CD4-positive, alpha-beta T cell (primary cell): ENCODE data around the gene RASA3. TPM values are rescaled to one million over a fixed set of nuclear protein-coding genes. Genes with fewer than 3 reads are reported as not detected.

Experiments
- ATAC-seq: fragments of 200-7000 bp; cut with Tn5 transposase; one replicate; pipeline ENCODE4 v1.10.0; 2022; ENCODE audit warnings: mild to moderate bottlenecking; ENCODE audit not compliant: poor library complexity
- CTCF ChIA-PET: fragments of 350-600 bp; sonication (Branson Sonifier 250); formaldehyde crosslinking; loops from one replicate; lab custom pipeline; 2021; ENCODE audit warnings: antibody characterized with exemption, inconsistent platforms; lab: Charles Lee
- POLR2A ChIA-PET: fragments of 350-600 bp; sonication (Branson Sonifier 250); formaldehyde crosslinking; loops from one replicate; lab custom pipeline; 2021; ENCODE audit warnings: antibody characterized with exemption, inconsistent platforms; lab: Charles Lee
- DNase-seq, 14 experiments: peaks; one replicate each; pipeline ENCODE4 v3.0.0-alpha.2; 2013 to 2020; ENCODE audit warnings: mixed read lengths in 2 of 14
- H3K27ac ChIP-seq, 2 donors: one replicate each; pipeline versions ENCODE4 v1.5.1 to v1.7.0; 2013; ENCODE audit warnings: low read length in 2 of 2, low read depth in 1 of 2, mild to moderate bottlenecking in 1 of 2
- H3K27me3 ChIP-seq, 2 experiments: 1 replicate in 1 of 2; 2 replicates in 1 of 2; pipeline versions ENCODE4 v1.6.1 to v1.7.0; 2013; ENCODE audit warnings: low read length in 2 of 2, control low read depth in 1 of 2, mild to moderate bottlenecking in 1 of 2, moderate library complexity in 1 of 2; ENCODE audit not compliant: insufficient read depth in 2 of 2, control insufficient read depth in 1 of 2
- H3K36me3 ChIP-seq: one replicate; pipeline ENCODE4 v1.6.1; 2013; ENCODE audit warnings: low read length, control low read depth; ENCODE audit not compliant: insufficient read depth
- H3K4me1 ChIP-seq: one replicate; pipeline ENCODE4 v1.6.1; 2013; ENCODE audit warnings: low read length, control low read depth; ENCODE audit not compliant: insufficient read depth
- H3K4me3 ChIP-seq: one replicate; pipeline ENCODE4 v1.5.1; 2013; ENCODE audit warnings: mild to moderate bottlenecking, low read length, moderate library complexity
- H3K9me3 ChIP-seq, 2 experiments: 1 replicate in 1 of 2; 2 replicates in 1 of 2; pipeline versions ENCODE4 v1.6.1 to v1.7.0; 2013; ENCODE audit warnings: low read length in 2 of 2, mild to moderate bottlenecking in 2 of 2, control low read depth in 1 of 2, moderate library complexity in 1 of 2; ENCODE audit not compliant: control insufficient read depth in 1 of 2, insufficient read depth in 1 of 2
- H3K27ac Mint-ChIP-seq: one replicate; pipeline ENCODE4 v1.8.0; 2020; ENCODE audit warnings: mixed read lengths
- H3K27me3 Mint-ChIP-seq: one replicate; pipeline ENCODE4 v1.8.0; 2021; ENCODE audit warnings: mixed read lengths
- H3K36me3 Mint-ChIP-seq: one replicate; pipeline ENCODE4 v1.8.0; 2021; ENCODE audit warnings: low read depth, mixed read lengths
- H3K4me1 Mint-ChIP-seq: one replicate; pipeline ENCODE4 v1.8.0; 2021; ENCODE audit warnings: low read depth, mixed read lengths
- H3K4me3 Mint-ChIP-seq: one replicate; pipeline ENCODE4 v1.8.0; 2020; ENCODE audit warnings: mild to moderate bottlenecking, mixed read lengths
- H3K9me3 Mint-ChIP-seq: one replicate; pipeline ENCODE4 v1.8.0; 2020; ENCODE audit warnings: mixed read lengths
- intact Hi-C, 2 experiments: fragments of 100-400 bp; cut with DNase I in 1 of 2; cut with micrococcal nuclease in 1 of 2; formaldehyde crosslinking; loops; one replicate each; pipeline versions ENCODE4 v1.15.1 to v1.9.0; 2023 to 2025; cut with DNase I, micrococcal nuclease
- total RNA-seq, 174 experiments: library from RNA in 2 of 174; stranded (reverse) in 2 of 174; gene quantifications; one replicate each; pipeline ENCODE4 v1.2.3 and lab custom pipeline; 2021 to 2026
- TF ChIP-seq, protein P1 (sequence below): fragments of 200-600 bp; IDR thresholded peaks from one replicate; pipeline ENCODE4 v1.8.0; 2022; ENCODE audit warnings: antibody characterized with exemption, mild to moderate bottlenecking

Gene RASA3
- total RNA-seq, 2 experiments from 2014 or later, result 181 to 184 TPM

DNA sequence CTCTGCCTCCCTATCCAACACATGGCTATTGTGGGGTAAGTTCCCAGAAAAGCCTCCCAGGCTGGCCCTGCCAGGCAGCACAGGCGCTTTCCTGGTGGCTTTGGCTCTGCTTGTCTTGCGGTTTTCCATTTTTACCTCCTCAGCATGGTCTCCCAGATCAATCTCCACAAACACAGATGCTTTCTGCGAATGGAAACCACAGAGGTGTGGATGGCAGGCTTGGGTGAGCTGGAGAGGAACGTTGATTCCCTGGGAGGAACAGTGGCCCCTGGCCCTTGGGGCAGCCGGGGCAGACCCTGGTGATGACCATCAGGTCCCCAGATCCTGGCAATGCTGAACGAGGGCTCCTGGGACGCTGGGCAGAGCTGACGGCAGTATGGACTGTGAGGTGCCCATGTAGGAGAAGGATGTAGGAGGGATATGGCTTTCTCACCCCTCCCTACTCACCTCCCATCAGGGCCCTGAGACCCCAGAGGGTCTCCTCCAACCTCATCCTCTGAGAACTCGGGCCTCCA lies 165.2 kb downstream of the RASA3 start:
- H3K27ac Mint-ChIP-seq, result no peak overlapping the region
- H3K36me3 ChIP-seq, result peaks cover 19% of the 10 kb centered on the region
- ATAC-seq (no peak), DNase-seq (no peak)
- H3K4me1 ChIP-seq, result no peaks in the 10 kb centered on the region
- no peak overlapping the region for H3K4me3 Mint-ChIP-seq
- no peaks in the 10 kb centered on the region for H3K9me3 ChIP-seq
- ChIA-PET POLR2A (interaction anchor here (1.4 kb wide), 1 partner anchor 143 kb away, joined by 3 read pairs; no protein-coding TSS in a partner anchor), CTCF (no interaction called here)
- no peaks in the 10 kb centered on the region for H3K27me3 Mint-ChIP-seq
- H3K4me1 Mint-ChIP-seq, result no peaks in the 10 kb centered on the region
- H3K36me3 Mint-ChIP-seq, result peaks cover 17% of the 10 kb centered on the region
- TF ChIP-seq, protein P1, sequence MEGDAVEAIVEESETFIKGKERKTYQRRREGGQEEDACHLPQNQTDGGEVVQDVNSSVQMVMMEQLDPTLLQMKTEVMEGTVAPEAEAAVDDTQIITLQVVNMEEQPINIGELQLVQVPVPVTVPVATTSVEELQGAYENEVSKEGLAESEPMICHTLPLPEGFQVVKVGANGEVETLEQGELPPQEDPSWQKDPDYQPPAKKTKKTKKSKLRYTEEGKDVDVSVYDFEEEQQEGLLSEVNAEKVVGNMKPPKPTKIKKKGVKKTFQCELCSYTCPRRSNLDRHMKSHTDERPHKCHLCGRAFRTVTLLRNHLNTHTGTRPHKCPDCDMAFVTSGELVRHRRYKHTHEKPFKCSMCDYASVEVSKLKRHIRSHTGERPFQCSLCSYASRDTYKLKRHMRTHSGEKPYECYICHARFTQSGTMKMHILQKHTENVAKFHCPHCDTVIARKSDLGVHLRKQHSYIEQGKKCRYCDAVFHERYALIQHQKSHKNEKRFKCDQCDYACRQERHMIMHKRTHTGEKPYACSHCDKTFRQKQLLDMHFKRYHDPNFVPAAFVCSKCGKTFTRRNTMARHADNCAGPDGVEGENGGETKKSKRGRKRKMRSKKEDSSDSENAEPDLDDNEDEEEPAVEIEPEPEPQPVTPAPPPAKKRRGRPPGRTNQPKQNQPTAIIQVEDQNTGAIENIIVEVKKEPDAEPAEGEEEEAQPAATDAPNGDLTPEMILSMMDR, result no peak
- no peaks in the 10 kb centered on the region for H3K9me3 Mint-ChIP-seq
- no peaks in the 10 kb centered on the region for H3K27me3 ChIP-seq
- no peak overlapping the region for H3K4me3 ChIP-seq
- intact Hi-C loops, result loop anchor here in 1 of 2 experiments (5.0 kb wide), 1 partner anchor 45 kb away; no protein-coding TSS in a partner anchor
- no peak overlapping the region for H3K27ac ChIP-seq

DNA sequence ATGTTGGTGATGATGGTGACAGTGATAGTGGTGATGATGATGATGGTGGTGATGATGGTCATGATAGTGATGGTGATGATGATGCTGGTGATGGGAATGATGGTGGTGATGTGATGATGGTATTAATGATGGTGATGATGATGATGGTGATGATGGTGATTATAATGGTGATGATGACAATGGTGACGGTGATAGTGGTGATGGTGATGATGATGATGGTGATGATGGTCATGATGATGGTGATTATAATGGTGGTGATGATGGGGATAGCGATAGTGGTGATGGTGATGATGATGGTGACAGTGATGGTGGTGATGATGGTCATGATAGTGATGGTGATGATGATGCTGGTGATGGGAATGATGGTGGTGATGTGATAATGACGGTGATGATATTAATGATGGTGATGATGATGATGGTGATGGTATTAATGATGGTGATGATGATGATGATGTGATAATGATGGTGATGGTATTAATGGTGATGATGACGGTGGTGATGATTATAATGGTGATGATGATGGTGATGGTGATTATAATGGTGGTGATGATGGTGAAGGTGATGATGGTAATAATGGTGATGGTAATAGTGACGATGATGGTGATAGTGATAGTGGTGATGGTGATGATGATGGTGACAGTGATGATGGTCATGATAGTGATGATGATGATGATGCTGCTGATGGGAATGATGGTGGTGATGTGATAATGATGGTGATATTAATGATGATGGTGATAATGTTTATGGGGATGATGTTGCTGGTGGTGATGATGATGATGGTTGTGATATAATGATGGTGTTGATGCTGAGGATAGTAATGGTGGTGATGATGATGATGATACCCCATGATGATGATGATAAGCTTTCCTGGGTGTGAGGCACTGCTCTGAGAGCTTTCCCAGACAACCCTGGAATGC lies 166.2 kb downstream of the RASA3 start:
- Mint-ChIP-seq H3K36me3 (peaks cover 18% of the 10 kb centered on the region), H3K4me1 (no peaks in the 10 kb centered on the region), H3K27me3 (no peaks in the 10 kb centered on the region), H3K4me3 (no peak overlapping the region), H3K9me3 (no peaks in the 10 kb centered on the region), H3K27ac (no peak overlapping the region)
- no peak overlapping the region for H3K4me3 ChIP-seq
- ATAC-seq (no peak), DNase-seq (no peak)
- TF ChIP-seq, protein P1, result no peak
- ChIA-PET CTCF (no interaction called here), POLR2A (no interaction called here)
- no peaks in the 10 kb centered on the region for H3K4me1 ChIP-seq
- H3K9me3 ChIP-seq, result no peaks in the 10 kb centered on the region
- H3K36me3 ChIP-seq, result peaks cover 10% of the 10 kb centered on the region
- H3K27me3 ChIP-seq, result no peaks in the 10 kb centered on the region
- no peak overlapping the region for H3K27ac ChIP-seq
- intact Hi-C loops, result loop anchor here in 1 of 2 experiments (5.0 kb wide), 1 partner anchor 46 kb away; no protein-coding TSS in a partner anchor

DNA sequence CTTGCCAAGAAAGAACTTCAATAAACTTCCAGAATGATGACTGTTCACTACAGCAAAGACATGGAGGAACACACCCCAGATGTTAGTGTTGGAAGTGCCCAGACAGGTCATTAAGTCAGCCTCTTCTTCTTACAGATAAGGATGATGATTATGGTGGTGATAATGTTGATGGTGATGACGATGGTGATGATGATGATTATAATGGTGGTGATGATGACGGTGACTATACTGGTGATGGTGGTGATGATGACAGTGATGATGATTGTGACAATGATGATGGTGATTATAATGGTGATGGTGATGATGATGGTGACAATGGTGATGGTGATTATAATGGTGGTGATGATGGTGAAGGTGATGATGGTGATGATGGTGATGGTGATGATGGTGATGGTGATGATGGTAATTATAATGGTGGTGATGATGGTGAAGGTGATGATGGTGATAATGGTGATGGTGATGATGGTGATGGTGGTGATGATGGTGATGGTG lies 167.0 kb downstream of the RASA3 start:
- H3K4me1 ChIP-seq, result no peaks in the 10 kb centered on the region
- Mint-ChIP-seq H3K4me1 (no peaks in the 10 kb centered on the region), H3K36me3 (peaks cover 19% of the 10 kb centered on the region), H3K4me3 (no peak overlapping the region), H3K27ac (no peak overlapping the region), H3K27me3 (no peaks in the 10 kb centered on the region), H3K9me3 (no peaks in the 10 kb centered on the region)
- intact Hi-C loops, result loop anchor here in 1 of 2 experiments (5.0 kb wide), 1 partner anchor 47 kb away; no protein-coding TSS in a partner anchor
- TF ChIP-seq, protein P1, result no peak
- POLR2A ChIA-PET, result no interaction called here
- peaks cover 10% of the 10 kb centered on the region for H3K36me3 ChIP-seq
- H3K9me3 ChIP-seq, result peaks cover 0 to 3% of the 10 kb centered on the region in 2 experiments
- H3K4me3 ChIP-seq, result no peak overlapping the region
- DNase-seq (no peak), ATAC-seq (no peak)
- H3K27ac ChIP-seq, result no peak overlapping the region
- CTCF ChIA-PET, result no interaction called here
- H3K27me3 ChIP-seq, result no peaks in the 10 kb centered on the region
